Colonic mucosa (tissue), 4 donors: ENCODE results near the gene PIBF1. TPM values are rescaled to one million over a fixed set of nuclear protein-coding genes. Genes with fewer than 3 reads are reported as not detected.

Source experiments
- DNase-seq: peaks from one replicate; pipeline ENCODE4 v3.0.0-alpha.2; 2020
- H3K27ac ChIP-seq: fragments of 200-600 bp; one replicate; pipeline ENCODE4 v1.8.0; 2021
- H3K27me3 ChIP-seq: fragments of 200-600 bp; one replicate; pipeline ENCODE4 v1.8.0; 2021
- H3K36me3 ChIP-seq: fragments of 200-600 bp; one replicate; pipeline ENCODE4 v1.8.0; 2021
- H3K4me1 ChIP-seq: fragments of 200-600 bp; one replicate; pipeline ENCODE4 v1.8.0; 2021; ENCODE audit warnings: mild to moderate bottlenecking
- H3K4me3 ChIP-seq: fragments of 200-600 bp; one replicate; pipeline ENCODE4 v1.8.0; 2021
- H3K9ac ChIP-seq, 2 donors: one replicate each; pipeline ENCODE4 v1.7.0; 2013; ENCODE audit warnings: control low read depth in 2 of 2, low read depth in 2 of 2, low read length in 2 of 2
- H3K9me3 ChIP-seq: fragments of 200-600 bp; one replicate; pipeline ENCODE4 v1.8.0; 2021
- CTCF ChIP-seq: fragments of 200-600 bp; IDR thresholded peaks from one replicate; pipeline ENCODE4 v1.8.0; 2022; ENCODE audit warnings: antibody characterized with exemption, mild to moderate bottlenecking
- intact Hi-C: fragments of 100-400 bp; cut with DNase I; formaldehyde crosslinking; loops from one replicate; pipeline ENCODE4 v1.14.1; 2022
- total RNA-seq, 2 donors: library from RNA; stranded (reverse); fragmentation: NEBNext Ultra II Directional in 1 of 2; extraction: Animal tissue kit (Norgen Biotek cat#: 25700) in 1 of 2; gene quantifications; one replicate each; pipeline ENCODE4 v1.2.1, GENCODE V29; 2021
- donor health status: healthy.
- donor health status: DM: no; HTN: no; CAD: no.
- donor health status: DM: no; HTN: no; CAD: no.

The PIBF1 gene
- total RNA-seq, 2 donors from 2014 or later: 12.3 to 17.5 TPM

- peak; percentile 22 for DNase-seq
- H3K9me3 ChIP-seq: no peaks in the 10 kb centered on the region
- H3K4me3 ChIP-seq: no peak overlapping the region
- intact Hi-C loops: no loop called here
- no peak overlapping the region for H3K27ac ChIP-seq
- H3K27me3 ChIP-seq: no peaks in the 10 kb centered on the region
- H3K36me3 ChIP-seq: no peaks in the 10 kb centered on the region
- H3K4me1 ChIP-seq: no peaks in the 10 kb centered on the region
- no peak overlapping the region for H3K9ac ChIP-seq
- TF ChIP-seq CTCF: no peak
Measured at GRCh38 chr13:72850959-72851677, 69.2 kb downstream of the PIBF1 start.

GRCh38 chr13:72851678-72852014 lies 69.7 kb downstream of the PIBF1 start:
- Histone ChIP-seq H3K36me3 (no peaks in the 10 kb centered on the region), H3K9ac (no peak overlapping the region), H3K4me1 (no peaks in the 10 kb centered on the region), H3K9me3 (no peaks in the 10 kb centered on the region), H3K4me3 (no peak overlapping the region), H3K27me3 (no peaks in the 10 kb centered on the region), H3K27ac (no peak overlapping the region)
- no peak for DNase-seq
- no peak for TF ChIP-seq CTCF
- intact Hi-C loops: no loop called here

GRCh38 chr13:72852207-72852606 lies 70.3 kb downstream of the PIBF1 start:
- TF ChIP-seq CTCF: no peak
- DNase-seq: no peak
- H3K27me3 ChIP-seq: no peaks in the 10 kb centered on the region
- H3K36me3 ChIP-seq: no peaks in the 10 kb centered on the region
- no peaks in the 10 kb centered on the region for H3K4me1 ChIP-seq
- H3K27ac ChIP-seq: no peak overlapping the region
- intact Hi-C loops: no loop called here
- H3K4me3 ChIP-seq: no peak overlapping the region
- H3K9me3 ChIP-seq: no peaks in the 10 kb centered on the region
- no peak overlapping the region for H3K9ac ChIP-seq

GRCh38 chr13:72853000-72853399 lies 71.1 kb downstream of the PIBF1 start:
- Histone ChIP-seq H3K36me3 (no peaks in the 10 kb centered on the region), H3K4me1 (no peaks in the 10 kb centered on the region), H3K9me3 (no peaks in the 10 kb centered on the region), H3K27me3 (no peaks in the 10 kb centered on the region), H3K9ac (no peak overlapping the region), H3K27ac (no peak overlapping the region), H3K4me3 (no peak overlapping the region)
- no peak for DNase-seq
- TF ChIP-seq CTCF: no peak
- intact Hi-C loops: no loop called here

GRCh38 chr13:72864142-72865011 lies 82.4 kb downstream of the PIBF1 start:
- no peak overlapping the region for H3K27ac ChIP-seq
- intact Hi-C loops: no loop called here
- no peaks in the 10 kb centered on the region for H3K9me3 ChIP-seq
- no peak for TF ChIP-seq CTCF
- no peaks in the 10 kb centered on the region for H3K36me3 ChIP-seq
- no peaks in the 10 kb centered on the region for H3K4me1 ChIP-seq
- DNase-seq: no peak
- H3K9ac ChIP-seq: no peak overlapping the region
- H3K27me3 ChIP-seq: no peaks in the 10 kb centered on the region
- H3K4me3 ChIP-seq: no peak overlapping the region
